ENCODE data around the gene UBXN11.

GRCh38 chr1:26322042-26322331, 15.6 kb upstream of the UBXN11 start:
- TF ChIP-seq CTCF (IDR thresholded peaks at IDR 0.05; ENCODE audit: insufficient read depth, low read depth, low read length) (no peak), EZH2 (IDR thresholded peaks at IDR 0.05; ENCODE audit: insufficient read depth, low read length) (no peak)

All from astrocyte (in vitro differentiated cells and primary cell).